Loucy (cell line): ENCODE measurements around the gene CLEC9A.

Experiments
- H2AFZ ChIP-seq: fragments of 200-600 bp; sonication (generic); 2 replicates; pipeline ENCODE4 v1.6.0; 2016; ENCODE audit warnings: antibody characterized with exemption, mild to moderate bottlenecking, low read length, moderate library complexity
- H3F3A ChIP-seq: fragments of 200-600 bp; 2 replicates; pipeline ENCODE4 v1.6.0; 2016; ENCODE audit warnings: antibody characterized with exemption, low read depth, mild to moderate bottlenecking
- H3K27me3 ChIP-seq: fragments of 200-600 bp; sonication (generic); 2 replicates; pipeline ENCODE4 v1.6.1; 2014; ENCODE audit warnings: low read length, mild to moderate bottlenecking; ENCODE audit not compliant: insufficient read depth, poor library complexity, severe bottlenecking
- H3K36me3 ChIP-seq: fragments of 200-600 bp; sonication (generic); 2 replicates; pipeline ENCODE4 v1.6.1; 2016; ENCODE audit warnings: low read length; ENCODE audit not compliant: insufficient read depth
- H3K4me1 ChIP-seq: fragments of 200-600 bp; sonication (generic); 2 replicates; pipeline ENCODE4 v1.5.1; 2014; ENCODE audit warnings: low read length, mild to moderate bottlenecking; ENCODE audit not compliant: insufficient read depth, poor library complexity, severe bottlenecking
- H3K4me2 ChIP-seq: fragments of 200-600 bp; sonication (generic); 2 replicates; pipeline ENCODE4 v1.6.0; 2014; ENCODE audit warnings: antibody characterized with exemption, low read length, low read depth, mild to moderate bottlenecking; ENCODE audit not compliant: poor library complexity, severe bottlenecking
- H3K4me3 ChIP-seq: fragments of 200-600 bp; sonication (generic); 2 replicates; pipeline ENCODE4 v1.5.1; 2014; ENCODE audit warnings: low read length, mild to moderate bottlenecking, mixed read lengths; ENCODE audit not compliant: poor library complexity, severe bottlenecking
- H3K79me2 ChIP-seq: fragments of 200-600 bp; sonication (generic); 2 replicates; pipeline ENCODE4 v1.6.1; 2014; ENCODE audit warnings: low read length; ENCODE audit not compliant: insufficient read depth
- H3K9ac ChIP-seq: fragments of 200-600 bp; sonication (generic); 2 replicates; pipeline ENCODE4 v1.6.0; 2014; ENCODE audit warnings: mild to moderate bottlenecking, low read depth, low read length, moderate library complexity; ENCODE audit not compliant: poor library complexity, severe bottlenecking
- H3K9me2 ChIP-seq: fragments of 200-600 bp; sonication (generic); replicated peaks from 2 replicates; pipeline ENCODE4 v1.6.1; 2016; ENCODE audit warnings: low read depth, low read length, mixed read lengths
- H3K9me3 ChIP-seq: fragments of 200-600 bp; sonication (generic); 2 replicates; pipeline ENCODE4 v1.6.1; 2014; ENCODE audit warnings: mild to moderate bottlenecking, antibody characterized with exemption, low read length, low read depth; ENCODE audit not compliant: insufficient read depth
- H4K20me1 ChIP-seq: fragments of 200-600 bp; sonication (generic); 2 replicates; pipeline ENCODE4 v1.6.0; 2014; ENCODE audit warnings: antibody characterized with exemption, low read length, mild to moderate bottlenecking; ENCODE audit not compliant: insufficient read depth, poor library complexity, severe bottlenecking
- EZH2phosphoT487 ChIP-seq: fragments of 200-600 bp; IDR thresholded peaks from 2 replicates; pipeline ENCODE4 v1.6.1; 2018; ENCODE audit warnings: antibody characterized with exemption, mild to moderate bottlenecking, moderate library complexity, borderline replicate concordance
- TF ChIP-seq, protein P1 (sequence below): fragments of 200-600 bp; sonication (generic); conservative IDR thresholded peaks from 2 replicates; pipeline ENCODE4 v1.5.1; 2014; ENCODE audit warnings: mild to moderate bottlenecking, antibody characterized with exemption, low read length

The CLEC9A gene

DNA sequence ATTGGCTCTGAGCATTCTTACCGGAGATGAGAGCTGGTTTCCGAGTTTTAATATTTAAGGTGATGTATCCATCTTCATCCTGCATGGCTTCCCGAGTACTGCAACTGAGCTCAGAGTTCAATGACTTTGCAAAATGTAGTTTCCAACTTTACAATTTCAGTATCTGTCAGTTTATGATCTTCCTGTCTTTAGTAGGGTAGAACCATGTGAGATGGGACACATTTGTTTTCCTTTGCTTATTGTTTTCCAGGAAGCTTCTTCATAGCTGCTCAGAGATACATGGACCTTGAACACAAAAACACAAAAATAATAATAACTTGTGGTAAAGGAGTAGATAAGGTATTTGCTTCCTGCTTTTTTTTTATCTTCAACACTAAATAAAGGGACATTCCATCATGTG is 31.5 kb upstream of the CLEC9A start, which contains the start of gene CLEC1B:
Gene CLEC1B, minus strand, starts transcription at position 106 of the 400 bp plus-strand sequence. Its CDS starts 21 bp downstream, at position 85.
- Histone ChIP-seq H4K20me1 (no peaks in the 10 kb centered on the region), H3K4me2 (no peak within 1 kb of the TSS), H3F3A (no peaks in the 10 kb centered on the region), H3K9ac (no peak within 1 kb of the TSS), H3K9me2 (no peaks in the 10 kb centered on the region), H3K79me2 (no peaks in the 10 kb centered on the region), H3K4me3 (no peak within 1 kb of the TSS), H3K36me3 (no peaks in the 10 kb centered on the region), H3K9me3 (no peaks in the 10 kb centered on the region), H3K4me1 (peaks cover 10% of the 10 kb centered on the region), H3K27me3 (no peaks in the 10 kb centered on the region), H2AFZ (0 out of 2 replicates have a peak within 1 kb of the TSS, but pooled peaks have one; percentile 49)
- TF ChIP-seq EZH2phosphoT487 = no peak
- TF ChIP-seq, protein P1, sequence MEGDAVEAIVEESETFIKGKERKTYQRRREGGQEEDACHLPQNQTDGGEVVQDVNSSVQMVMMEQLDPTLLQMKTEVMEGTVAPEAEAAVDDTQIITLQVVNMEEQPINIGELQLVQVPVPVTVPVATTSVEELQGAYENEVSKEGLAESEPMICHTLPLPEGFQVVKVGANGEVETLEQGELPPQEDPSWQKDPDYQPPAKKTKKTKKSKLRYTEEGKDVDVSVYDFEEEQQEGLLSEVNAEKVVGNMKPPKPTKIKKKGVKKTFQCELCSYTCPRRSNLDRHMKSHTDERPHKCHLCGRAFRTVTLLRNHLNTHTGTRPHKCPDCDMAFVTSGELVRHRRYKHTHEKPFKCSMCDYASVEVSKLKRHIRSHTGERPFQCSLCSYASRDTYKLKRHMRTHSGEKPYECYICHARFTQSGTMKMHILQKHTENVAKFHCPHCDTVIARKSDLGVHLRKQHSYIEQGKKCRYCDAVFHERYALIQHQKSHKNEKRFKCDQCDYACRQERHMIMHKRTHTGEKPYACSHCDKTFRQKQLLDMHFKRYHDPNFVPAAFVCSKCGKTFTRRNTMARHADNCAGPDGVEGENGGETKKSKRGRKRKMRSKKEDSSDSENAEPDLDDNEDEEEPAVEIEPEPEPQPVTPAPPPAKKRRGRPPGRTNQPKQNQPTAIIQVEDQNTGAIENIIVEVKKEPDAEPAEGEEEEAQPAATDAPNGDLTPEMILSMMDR = no peak

DNA sequence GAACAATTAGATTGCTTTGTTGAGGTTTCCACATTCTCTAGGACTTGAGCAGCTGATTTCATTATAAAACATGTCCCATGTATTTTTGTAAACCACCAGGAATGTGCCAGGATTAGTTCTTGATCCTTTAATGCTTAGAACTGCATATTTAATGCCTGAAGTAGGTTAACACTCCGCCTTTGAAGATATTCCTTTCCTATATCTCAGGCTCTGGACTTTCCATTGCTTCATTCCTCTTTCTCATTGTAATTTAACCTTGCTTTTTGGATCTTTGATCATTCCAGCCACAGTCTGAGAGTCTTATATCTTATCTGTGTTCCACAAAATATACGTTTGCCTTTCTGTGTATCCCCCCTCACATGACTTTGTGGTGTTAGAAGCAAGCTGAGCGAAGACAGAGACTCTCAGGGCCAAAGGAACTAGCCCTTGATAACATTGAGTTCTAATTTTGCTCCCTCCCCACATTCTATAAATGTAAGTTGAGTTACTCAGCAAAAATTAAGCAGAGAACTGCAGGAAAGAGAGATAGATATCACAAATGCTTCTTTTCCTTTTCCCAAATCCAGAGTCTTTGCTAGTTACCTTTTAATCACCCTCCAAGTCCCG is 29.2 kb upstream of the CLEC9A start:
- Histone ChIP-seq H3K79me2 (no peaks in the 10 kb centered on the region), H3K4me2 (no peak overlapping the region), H3K9me2 (no peaks in the 10 kb centered on the region), H3K36me3 (no peaks in the 10 kb centered on the region), H3K9ac (no peak overlapping the region), H4K20me1 (no peaks in the 10 kb centered on the region), H2AFZ (0 out of 2 replicates have a peak overlapping the region, but pooled peaks have one; percentile 27), H3K4me3 (no peak overlapping the region), H3K27me3 (no peaks in the 10 kb centered on the region), H3K4me1 (peaks cover 10% of the 10 kb centered on the region), H3F3A (no peaks in the 10 kb centered on the region), H3K9me3 (no peaks in the 10 kb centered on the region)
- TF ChIP-seq, protein P1 = no peak
- no peak for TF ChIP-seq EZH2phosphoT487

DNA sequence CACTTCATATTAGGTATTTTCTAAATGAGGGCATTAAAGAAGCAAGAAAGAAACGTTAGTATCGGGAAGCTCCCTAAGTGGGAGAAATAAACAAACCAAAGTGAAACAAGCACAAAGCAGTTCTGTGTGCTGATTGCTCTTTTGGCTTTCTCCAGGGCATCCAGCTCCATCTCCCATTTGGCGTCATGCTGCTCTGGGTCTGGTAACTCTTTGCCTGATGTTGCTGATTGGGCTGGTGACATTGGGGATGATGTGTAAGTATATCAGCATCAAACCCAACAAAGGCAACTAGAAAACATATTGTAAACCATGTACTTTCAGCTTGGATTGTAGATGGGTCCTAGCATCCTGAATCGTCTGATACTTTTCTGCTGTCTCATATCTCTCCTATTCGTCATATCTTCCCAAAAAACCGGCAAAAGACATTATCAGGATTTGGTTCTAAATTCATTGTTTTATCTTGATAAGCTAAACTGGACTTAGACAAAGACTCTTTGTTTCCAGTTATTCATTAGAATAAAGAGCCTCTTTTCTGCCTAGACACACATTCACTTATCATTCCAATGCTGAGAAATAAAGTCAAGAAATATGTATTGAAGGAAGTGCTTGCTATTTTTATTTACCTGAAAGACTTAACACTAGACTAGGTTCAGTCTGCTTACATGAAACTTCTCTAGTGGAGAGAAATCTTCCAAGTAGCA is 17.7 kb upstream of the CLEC9A start:
- Histone ChIP-seq H3K4me2 (no peak overlapping the region), H3K4me3 (no peak overlapping the region), H2AFZ (no peak overlapping the region), H3K36me3 (no peaks in the 10 kb centered on the region), H3K79me2 (no peaks in the 10 kb centered on the region), H3K9ac (no peak overlapping the region), H3K27me3 (no peaks in the 10 kb centered on the region), H3K9me3 (no peaks in the 10 kb centered on the region), H4K20me1 (no peaks in the 10 kb centered on the region), H3F3A (no peaks in the 10 kb centered on the region), H3K4me1 (peaks cover 28% of the 10 kb centered on the region), H3K9me2 (no peaks in the 10 kb centered on the region)
- TF ChIP-seq EZH2phosphoT487 = no peak
- TF ChIP-seq, protein P1 = no peak
